HG03575 (cell line): ENCODE measurements around the gene GNAO1.

Experiments
- ATAC-seq: cut with Tn5 transposase; IDR thresholded peaks from one replicate; pipeline ENCODE4 v1.9.1; 2021; ENCODE audit not compliant: unreplicated experiment, insufficient number of reproducible peaks, low FRiP score; ENCODE audit errors: extremely low read depth

Gene GNAO1

GRCh38 chr16:56351481-56351880, 160.2 kb downstream of the GNAO1 start:
- no peak for ATAC-seq

- no peak for ATAC-seq
These were observed 161.2 kb downstream of the GNAO1 start for GRCh38 chr16:56352351-56353053.

GRCh38 chr16:56353054-56353921, 162.0 kb downstream of the GNAO1 start:
- no peak for ATAC-seq

DNA sequence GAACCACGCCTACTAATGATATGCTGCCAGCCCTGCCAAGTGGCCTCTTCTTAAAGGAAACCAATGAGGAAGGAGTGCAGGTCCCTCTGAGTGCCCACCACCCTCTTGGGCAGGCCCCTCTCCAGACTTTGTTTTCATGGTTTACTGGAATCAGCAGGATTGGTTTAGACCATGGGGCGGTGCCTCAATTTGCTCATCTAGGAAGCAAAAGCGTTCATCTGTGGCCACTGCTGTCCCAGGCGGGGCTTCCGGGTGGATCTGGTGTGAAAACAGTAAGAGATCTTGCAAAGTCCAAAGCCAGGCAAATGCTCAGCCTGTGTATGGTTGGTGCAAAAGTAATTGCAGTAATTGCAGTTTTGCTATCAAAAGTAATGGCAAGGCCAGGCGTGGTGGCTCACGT, 162.7 kb downstream of the GNAO1 start:
- no peak for ATAC-seq

DNA sequence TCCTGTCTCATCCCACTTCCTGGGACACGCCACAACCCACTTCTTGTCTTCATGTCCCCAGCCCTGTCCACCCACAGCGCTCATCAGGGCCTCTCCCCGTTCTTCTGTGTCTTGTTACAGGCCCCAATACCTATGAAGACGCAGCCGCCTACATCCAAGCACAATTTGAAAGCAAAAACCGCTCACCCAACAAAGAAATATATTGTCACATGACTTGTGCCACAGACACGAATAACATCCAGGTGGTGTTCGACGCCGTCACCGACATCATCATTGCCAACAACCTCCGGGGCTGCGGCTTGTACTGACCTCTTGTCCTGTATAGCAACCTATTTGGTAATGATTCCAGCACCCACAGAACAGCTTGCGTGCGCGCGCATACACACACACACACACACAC, 163.5 kb downstream of the GNAO1 start:
- no peak for ATAC-seq

DNA sequence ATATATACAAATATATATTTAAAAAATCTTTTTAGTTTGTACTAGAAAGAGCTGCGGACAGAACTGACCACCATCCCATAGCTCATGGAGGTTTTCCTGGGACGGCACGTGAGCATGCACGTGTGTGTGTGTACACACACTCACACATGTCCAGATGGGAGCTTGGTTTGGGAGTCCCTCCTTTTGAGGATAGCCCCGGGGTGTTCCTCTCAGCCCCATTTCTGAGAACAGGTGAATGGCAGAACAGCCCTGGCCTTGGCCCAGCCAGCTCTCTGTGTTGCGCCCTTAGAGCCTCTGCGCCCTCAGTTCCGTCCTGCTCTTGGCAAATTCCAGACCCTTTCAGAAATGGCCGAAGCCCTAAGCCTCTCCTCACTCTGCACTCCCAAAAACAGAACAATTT, 163.9 kb downstream of the GNAO1 start:
- no peak for ATAC-seq

GRCh38 chr16:56355786-56356275, 164.5 kb downstream of the GNAO1 start:
- ATAC-seq = no peak

DNA sequence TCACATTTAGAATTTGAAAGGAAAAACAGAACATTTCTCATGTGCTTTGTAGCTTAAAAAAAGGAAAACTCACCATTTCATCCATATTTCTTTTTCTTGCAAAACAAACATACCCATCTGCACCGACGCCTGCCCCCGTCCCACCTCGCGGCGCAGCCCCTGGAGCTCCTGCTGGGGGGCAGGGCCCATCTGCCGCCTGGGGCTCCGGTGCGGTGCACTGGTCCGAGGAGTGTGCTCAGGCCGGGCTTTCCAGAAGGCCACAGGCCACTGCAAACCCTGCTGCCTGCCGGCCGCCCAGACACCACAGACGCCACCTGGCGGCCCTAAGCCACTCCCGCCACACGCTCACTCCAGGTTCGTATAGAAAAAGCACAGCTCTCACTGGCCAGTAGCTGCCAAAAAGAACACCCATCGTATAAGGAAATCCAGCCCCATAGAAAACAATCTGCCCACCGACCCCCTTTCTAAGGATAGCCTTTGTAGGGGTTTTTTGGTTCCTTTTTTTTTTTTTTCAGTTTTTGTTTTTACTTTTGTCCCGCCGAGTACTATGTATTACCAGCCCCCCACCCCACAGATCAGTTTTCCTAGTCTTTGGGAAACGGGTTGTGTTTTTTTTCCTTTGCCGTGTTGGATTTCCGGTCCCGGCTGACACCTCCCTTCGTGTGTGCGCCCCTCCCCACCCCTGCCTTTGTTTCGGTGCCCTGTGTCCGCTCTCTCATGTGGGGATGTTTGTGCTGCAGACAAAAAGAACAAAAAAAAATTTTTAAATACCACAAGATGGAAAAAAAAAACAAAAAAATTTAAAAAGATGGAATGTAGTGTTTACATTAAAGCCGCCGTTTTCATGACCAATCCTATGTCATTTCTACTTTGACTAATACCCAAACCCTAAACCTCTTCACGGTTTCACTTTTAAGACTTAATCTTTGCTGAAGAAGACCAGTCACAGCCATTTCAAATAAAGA, 165.3 kb downstream of the GNAO1 start:
- peak; percentile 65 for ATAC-seq

DNA sequence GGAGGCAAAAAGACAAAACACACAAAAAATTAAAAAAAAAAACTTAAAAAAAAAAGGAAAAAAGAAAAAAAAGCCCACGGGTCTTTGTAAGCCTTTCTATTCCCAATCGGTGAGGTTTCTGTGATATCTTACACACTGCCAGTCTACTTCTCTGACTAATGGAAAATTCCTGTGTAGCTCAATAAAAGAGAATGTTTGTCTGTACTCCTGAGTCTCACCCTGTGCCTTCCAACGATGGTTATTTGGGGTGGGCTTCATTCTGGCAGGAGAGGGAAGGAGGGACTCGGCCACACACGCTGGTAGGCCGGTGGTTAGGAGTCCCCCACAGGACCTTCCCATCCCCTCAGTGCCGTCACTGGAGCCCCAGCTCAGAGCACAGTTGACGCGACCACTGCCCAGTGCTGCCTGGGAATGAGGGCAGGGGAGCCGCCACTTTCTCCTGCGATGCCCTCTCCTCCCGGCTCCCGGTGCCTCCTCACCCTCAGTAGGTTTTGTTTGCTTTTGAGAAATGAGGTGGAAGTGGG, 166.0 kb downstream of the GNAO1 start:
- ATAC-seq = peak; percentile 16

DNA sequence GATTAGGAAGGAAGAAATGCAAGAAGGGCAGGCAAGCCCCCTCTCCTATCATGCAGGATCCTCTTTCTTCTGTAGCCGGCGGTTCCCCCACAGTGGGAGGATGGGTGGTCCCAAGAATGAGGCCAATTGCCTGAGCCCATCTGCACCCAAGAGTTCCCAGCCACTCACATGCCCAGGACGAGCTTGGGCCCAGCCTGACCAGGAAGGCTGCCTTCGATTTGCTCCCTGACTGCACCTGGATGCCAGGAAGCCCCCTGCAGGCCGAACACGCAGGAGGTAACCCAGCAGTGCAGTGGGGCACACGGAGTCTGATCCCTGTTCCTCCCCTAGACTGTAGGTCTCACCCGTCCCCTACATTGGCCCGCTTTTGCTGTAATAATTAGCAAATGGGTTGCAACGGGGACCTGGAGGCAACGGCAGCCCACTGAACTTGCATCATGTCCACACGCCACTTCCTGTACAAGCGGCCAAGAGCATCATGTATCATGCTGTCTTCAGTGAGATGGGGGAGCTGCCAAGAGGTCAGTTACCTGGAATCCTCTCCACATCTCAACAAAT, 166.6 kb downstream of the GNAO1 start:
- no peak for ATAC-seq

DNA sequence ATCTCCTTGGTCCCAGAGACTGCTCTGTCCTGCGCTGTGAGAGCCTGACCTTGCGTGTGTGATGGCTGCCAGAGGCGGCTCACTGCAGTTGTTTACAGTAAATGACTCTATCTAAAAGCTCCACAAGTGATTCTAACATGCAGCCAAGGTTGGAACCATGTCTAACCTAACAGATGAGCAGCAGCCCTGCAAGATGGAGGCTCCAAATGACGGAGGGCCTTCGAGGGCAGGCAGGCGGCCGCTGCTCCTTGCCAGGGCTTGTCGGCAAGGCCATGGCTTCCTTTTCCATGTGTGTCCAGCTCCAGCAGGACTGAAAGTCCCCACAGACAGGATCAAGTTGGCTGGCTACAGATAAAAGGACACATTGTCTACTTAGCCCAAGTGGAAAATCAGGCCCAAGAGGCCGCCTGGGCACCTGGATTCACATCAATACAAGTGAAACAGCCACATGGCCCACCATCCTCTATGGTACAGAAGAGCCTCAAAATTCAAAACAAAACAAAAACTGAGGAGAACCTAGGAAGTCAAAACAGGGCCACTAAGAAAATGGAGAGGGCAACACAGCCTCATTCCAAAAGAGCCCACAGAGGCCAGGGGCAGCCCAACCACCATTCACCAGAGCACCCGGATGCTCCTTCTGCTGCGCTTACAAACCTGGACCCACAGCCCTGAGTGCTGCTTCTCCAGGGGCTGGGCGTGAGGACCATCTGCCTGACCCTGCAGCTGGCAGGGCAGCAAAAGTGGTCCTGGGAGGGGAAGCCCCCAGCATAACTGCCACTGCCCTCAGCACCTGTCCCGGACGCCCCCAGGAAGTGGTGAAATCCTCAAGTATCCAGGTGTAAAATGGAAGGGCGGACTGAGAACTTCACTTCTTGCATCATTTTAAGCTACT, 169.1 kb downstream of the GNAO1 start:
- no peak for ATAC-seq

DNA sequence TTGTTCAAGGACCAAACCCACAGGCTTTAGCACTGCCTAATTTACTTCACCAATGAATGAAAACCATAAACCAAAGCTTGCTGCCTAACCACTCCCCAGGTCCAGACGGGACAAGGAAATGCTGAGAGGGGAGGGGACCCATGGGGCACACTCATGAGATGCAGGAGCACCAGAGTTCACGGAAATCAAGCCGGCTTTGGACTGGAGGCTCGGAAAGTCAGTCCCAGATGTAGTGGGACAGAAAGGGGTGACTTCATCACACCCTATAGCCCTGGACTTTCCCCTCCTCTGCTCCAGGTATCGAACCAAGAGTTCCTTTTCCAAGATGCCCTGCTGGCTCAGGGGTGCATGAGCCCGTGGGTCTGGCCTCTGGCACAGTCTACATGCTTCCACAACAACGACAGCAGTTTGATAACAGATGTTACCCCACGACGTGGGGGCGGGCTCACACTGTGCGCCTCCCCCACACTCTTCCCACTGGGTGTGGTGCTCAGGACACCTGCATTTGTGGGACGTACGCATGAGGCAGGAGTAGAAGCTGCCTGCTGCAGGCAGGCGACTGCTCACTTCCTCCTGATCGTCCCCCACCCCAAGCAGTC, 170.9 kb downstream of the GNAO1 start:
- ATAC-seq = no peak

DNA sequence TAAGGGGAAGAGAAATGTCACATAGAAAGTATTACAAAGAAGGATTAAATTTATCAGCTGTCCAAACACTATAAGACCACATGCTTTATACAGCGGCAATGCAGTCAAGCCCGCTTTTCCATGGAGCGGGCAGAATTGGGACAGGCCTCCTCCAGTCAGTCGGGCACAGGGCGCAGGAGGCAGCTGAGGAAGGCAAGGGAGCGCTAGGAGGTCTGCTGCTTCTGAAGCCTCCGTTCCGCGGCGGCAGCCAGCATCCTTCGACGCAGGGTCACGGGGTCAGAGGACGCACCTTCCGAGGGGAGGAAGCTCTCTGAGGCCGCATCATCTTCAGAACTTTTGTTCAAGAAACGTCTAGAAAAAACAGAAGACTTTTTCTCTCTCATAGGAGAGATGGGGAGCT, 171.4 kb downstream of the GNAO1 start:
- ATAC-seq = no peak

GRCh38 chr16:56363181-56363716, 172.0 kb downstream of the GNAO1 start:
- ATAC-seq = no peak

GRCh38 chr16:56363781-56364565, 172.7 kb downstream of the GNAO1 start:
- no peak for ATAC-seq

DNA sequence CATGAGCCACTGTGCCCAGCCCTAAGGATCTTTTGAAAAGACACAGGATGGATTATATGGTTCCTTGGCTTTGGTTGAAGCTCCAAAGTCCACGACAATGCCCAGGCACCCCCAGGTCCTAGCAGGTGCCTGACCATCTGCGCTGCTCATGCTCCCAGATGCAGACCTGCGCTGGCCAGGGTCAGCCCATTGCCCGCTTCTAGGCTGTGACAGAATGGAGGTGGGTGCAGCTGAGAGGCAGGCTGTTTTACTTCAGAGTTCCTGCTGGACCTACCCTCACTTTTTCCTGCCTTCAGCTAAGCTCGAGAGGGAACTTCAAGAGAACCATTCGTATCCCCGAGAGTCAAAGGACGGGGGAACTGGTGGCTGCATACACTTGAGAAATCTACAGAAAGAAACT, 173.6 kb downstream of the GNAO1 start:
- no peak for ATAC-seq
